Ovary (tissue), 9 donors: Measurements from ENCODE around the gene KLHL22. TPM values are rescaled to one million over a fixed set of nuclear protein-coding genes. Genes with fewer than 3 reads are reported as not detected.

Experiments
- DNase-seq, 5 donors: peaks; one replicate each; pipeline ENCODE4 v3.0.0-alpha.2; 2019 to 2020
- H3K27ac ChIP-seq, 2 donors: fragments of 200-600 bp; one replicate each; pipeline versions ENCODE4 v1.5.1 to v1.8.0; 2019 to 2022
- H3K27me3 ChIP-seq: fragments of 200-600 bp; one replicate; pipeline ENCODE4 v1.8.0; 2022
- H3K36me3 ChIP-seq: fragments of 200-600 bp; sonication (generic); one replicate; pipeline ENCODE4 v1.5.1; 2019
- H3K4me1 ChIP-seq: one replicate; pipeline ENCODE4 v1.8.1; 2013; ENCODE audit warnings: mild to moderate bottlenecking, moderate library complexity; ENCODE audit not compliant: insufficient read depth
- H3K4me3 ChIP-seq: fragments of 200-600 bp; sonication (generic); one replicate; pipeline ENCODE4 v1.5.1; 2017
- H3K9me3 ChIP-seq, 2 donors: fragments of 200-600 bp in 1 of 2; sonication (generic) in 1 of 2; one replicate each; pipeline versions ENCODE4 v1.5.1 to v1.8.1; 2013 to 2019; ENCODE audit warnings: mild to moderate bottlenecking in 1 of 2, moderate library complexity in 1 of 2
- CTCF ChIP-seq, 3 donors: fragments of 450-650 bp in 2 of 3; fragments of 200-600 bp in 1 of 3; IDR thresholded peaks; one replicate each; pipeline versions ENCODE4 v1.5.1 to v1.8.0; 2016 to 2022; ENCODE audit warnings: antibody characterized with exemption in 3 of 3, mild to moderate bottlenecking in 1 of 3
- EP300 ChIP-seq: sonication (generic); formaldehyde crosslinking; IDR thresholded peaks from one replicate; pipeline ENCODE4 v1.6.1; 2017; ENCODE audit warnings: antibody characterized with exemption
- POLR2A ChIP-seq: fragments of 450-650 bp; IDR thresholded peaks from one replicate; pipeline ENCODE4 v1.6.1; 2017; ENCODE audit warnings: antibody characterized with exemption, mild to moderate bottlenecking, moderate library complexity
- WGBS, 3 donors: extraction: QIAGEN DNeasy Blood & Tissue Kit in 1 of 3; methylation state at CpG; one replicate each; pipeline versions ENCODE4 v1.1.5 to v1.1.7; 2013 to 2017; 5-methylcytosine and 5-hydroxymethylcytosine counted together
- intact Hi-C, 4 donors: fragments of 100-400 bp; cut with DNase I; formaldehyde crosslinking; loops; one replicate each; pipeline versions ENCODE4 v1.11.0 to v1.15.1; 2022 to 2023
- polyA plus RNA-seq, 2 donors: library from polyadenylated mRNA; stranded (reverse); fragments of 200-250 nt in 1 of 2; fragments of 350-450 nt in 1 of 2; fragmentation: Illumina TruSeq in 1 of 2; extraction: RNeasy Lipid Tissue Mini Kit (QIAGEN cat#74804) in 1 of 2; gene quantifications; one replicate each; pipeline ENCODE4 v1.2.3, GENCODE V29; 2013 to 2014
- total RNA-seq, 7 donors: library from RNA; depleted of rRNA in 2 of 7; stranded (reverse); fragments of >200 nt in 2 of 7; fragmentation: NEBNext Ultra II Directional in 3 of 7; extraction: Animal tissue kit (Norgen Biotek cat#: 25700) in 3 of 7; gene quantifications; one replicate each; pipeline versions ENCODE4 v1.1.0 to v1.2.4, GENCODE V29; 2016 to 2023
- donor health status: DM: no; HTN: no; CAD: no; lungs with moderate emphysema.
- donor health status: DM: no; HTN: no; CAD: no.
- donor health status: Bipolar disorder and iron deficiency.
- donor health status: DM: yes; HTN: yes; CAD: no.
- donor health status: DM: no; HTN: no; CAD: no.
- donor health status: DM: yes; HTN: yes; CAD: no.

Gene KLHL22
- total and polyA plus RNA-seq, 9 donors = 24.6 to 42.9 (median 28.7) TPM

GRCh38 chr22:20537983-20538382 is 42.4 kb upstream of the KLHL22 start:
- WGBS, 3 donors = 93 to 98% (median 98%) methylated on average over 7 of the region's 7 CpGs
- H3K4me1 ChIP-seq = peaks cover 2% of the 10 kb centered on the region
- intact Hi-C loops = no loop called here
- no peak overlapping the region for H3K4me3 ChIP-seq
- no peaks in the 10 kb centered on the region for H3K9me3 ChIP-seq
- no peaks in the 10 kb centered on the region for H3K27me3 ChIP-seq
- no peaks in the 10 kb centered on the region for H3K36me3 ChIP-seq
- no peak for TF ChIP-seq CTCF (IDR thresholded peaks at IDR 0.05)
- TF ChIP-seq POLR2A = no peak
- TF ChIP-seq EP300 = no peak
- H3K27ac ChIP-seq = no peak overlapping the region
- DNase-seq = no peak

- Histone ChIP-seq H3K9me3 (no peaks in the 10 kb centered on the region), H3K36me3 (no peaks in the 10 kb centered on the region), H3K4me1 (peaks cover 3% of the 10 kb centered on the region), H3K4me3 (no peak overlapping the region), H3K27me3 (no peaks in the 10 kb centered on the region), H3K27ac (no peak overlapping the region)
- WGBS, 3 donors = 91 to 97% (median 95%) methylated on average over 3 of the region's 3 CpGs
- intact Hi-C loops = no loop called here
- no peak for TF ChIP-seq CTCF (IDR thresholded peaks at IDR 0.05)
- DNase-seq = no peak
Measured at GRCh38 chr22:20537325-20537756, 41.7 kb upstream of the KLHL22 start.

GRCh38 chr22:20536590-20537324 is 41.2 kb upstream of the KLHL22 start:
- no peaks in the 10 kb centered on the region for H3K27me3 ChIP-seq
- 83 to 85% (median 84%) methylated on average over 12 of the region's 12 CpGs for WGBS, 3 donors
- no peaks in the 10 kb centered on the region for H3K36me3 ChIP-seq
- DNase-seq = no peak
- no peak for TF ChIP-seq CTCF (IDR thresholded peaks at IDR 0.05)
- no peak for TF ChIP-seq POLR2A
- TF ChIP-seq EP300 = no peak
- H3K4me3 ChIP-seq = no peak overlapping the region
- H3K4me1 ChIP-seq = peaks cover 8% of the 10 kb centered on the region
- intact Hi-C loops = no loop called here
- H3K9me3 ChIP-seq = no peaks in the 10 kb centered on the region
- H3K27ac ChIP-seq = no peak overlapping the region

GRCh38 chr22:20533879-20534265 is 38.3 kb upstream of the KLHL22 start:
- WGBS, 3 donors = 46 to 58% (median 57%) methylated on average over 3 of the region's 3 CpGs
- H3K4me1 ChIP-seq = peaks cover 20% of the 10 kb centered on the region
- H3K27me3 ChIP-seq = no peaks in the 10 kb centered on the region
- H3K36me3 ChIP-seq = no peaks in the 10 kb centered on the region
- no peak for DNase-seq
- intact Hi-C loops = no loop called here
- no peak overlapping the region for H3K27ac ChIP-seq
- no peaks in the 10 kb centered on the region for H3K9me3 ChIP-seq
- TF ChIP-seq EP300 = no peak
- no peak for TF ChIP-seq CTCF (IDR thresholded peaks at IDR 0.05)
- TF ChIP-seq POLR2A = no peak
- no peak overlapping the region for H3K4me3 ChIP-seq
